GM18502 (cell line): Measurements from ENCODE around the gene NDUFB6.
A peak's percentile ranks its signal among the peaks of the same experiment; 100 is the strongest.
"Not testable (repeated sequence)": the region's sequence is repeated elsewhere in the genome, so short reads cannot be mapped to it uniquely, and the experiment has no call there.

ENCODE experiments used
- ATAC-seq: cut with Tn5 transposase; IDR thresholded peaks from one replicate; pipeline ENCODE4 v1.9.1; 2021; ENCODE audit warnings: mild to moderate bottlenecking; ENCODE audit not compliant: unreplicated experiment, poor library complexity

NDUFB6 gene

DNA sequence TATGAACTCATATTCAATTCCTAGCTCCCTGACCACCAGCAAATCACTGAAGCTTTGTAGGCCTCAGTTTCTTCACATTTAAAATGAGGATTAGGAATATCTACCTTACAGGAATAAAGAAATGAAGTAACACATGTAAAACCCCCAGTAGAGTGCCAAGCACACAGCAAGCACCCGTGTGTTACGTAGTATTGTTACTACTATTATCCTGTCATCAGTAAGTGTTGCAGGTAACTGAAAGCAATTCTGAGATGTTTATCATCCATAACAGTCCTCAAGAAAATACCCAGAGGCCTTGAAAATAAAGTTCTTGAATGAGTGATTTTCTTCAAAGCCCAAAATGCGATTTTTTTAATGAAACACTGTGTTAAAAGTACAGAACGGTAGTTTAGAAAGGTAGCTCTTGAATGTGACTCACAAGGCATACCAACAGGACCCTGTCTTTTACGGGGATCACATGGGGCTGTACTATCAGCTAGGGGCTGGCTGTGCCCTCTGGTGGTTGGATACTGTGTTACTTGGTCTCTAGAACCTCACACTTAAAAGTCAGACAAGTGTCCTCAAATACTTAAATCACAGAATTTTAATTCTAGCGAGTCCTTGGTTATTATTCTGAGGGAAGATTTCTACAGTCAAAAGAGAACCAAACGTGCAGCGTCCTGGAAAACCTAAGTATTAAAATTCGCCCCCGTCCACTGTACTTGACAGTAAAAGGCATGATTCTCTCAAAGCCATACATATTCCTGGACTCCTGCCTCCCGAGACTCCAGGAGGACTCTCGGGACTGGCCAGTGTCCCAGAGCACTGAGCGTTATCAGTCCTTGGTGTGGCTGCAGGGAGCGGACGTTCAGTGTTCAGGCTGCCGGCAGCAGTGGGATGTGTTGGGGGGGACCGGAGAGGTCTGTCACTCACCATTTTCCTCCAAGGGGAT, 725 bp downstream of the NDUFB6 start:
- ATAC-seq: peak; percentile 91

GRCh38 chr9:32570262-32570661, 2.7 kb downstream of the NDUFB6 start:
- no peak for ATAC-seq

GRCh38 chr9:32566770-32567169, 6.2 kb downstream of the NDUFB6 start:
- no peak for ATAC-seq

- no peak for ATAC-seq
These were observed 7.0 kb downstream of the NDUFB6 start for GRCh38 chr9:32565967-32566366.

DNA sequence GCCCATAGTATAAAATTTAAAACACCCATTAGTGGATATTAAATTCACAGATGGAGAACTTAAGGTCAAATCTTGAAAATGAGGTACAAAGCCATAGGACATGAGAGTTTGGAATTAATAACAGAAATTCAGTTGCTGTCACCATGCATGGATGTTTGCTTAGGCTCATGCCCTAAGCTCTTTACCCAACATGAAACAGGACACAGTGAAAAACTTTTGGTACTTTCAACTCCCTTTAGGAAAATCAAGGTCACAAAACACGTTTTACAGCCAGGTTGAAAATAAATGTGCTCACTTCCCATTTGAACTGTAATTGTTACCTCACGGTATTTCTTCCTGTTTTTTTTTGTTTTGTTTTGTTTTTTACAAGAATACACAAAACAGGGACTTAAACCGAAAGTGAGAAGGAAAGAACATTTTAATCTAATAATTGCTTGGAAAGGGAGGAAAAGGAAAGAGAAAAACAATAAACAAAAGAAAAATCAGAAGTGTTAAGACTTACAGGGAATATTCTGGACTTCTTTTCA, 14.5 kb downstream of the NDUFB6 start:
- no peak for ATAC-seq

DNA sequence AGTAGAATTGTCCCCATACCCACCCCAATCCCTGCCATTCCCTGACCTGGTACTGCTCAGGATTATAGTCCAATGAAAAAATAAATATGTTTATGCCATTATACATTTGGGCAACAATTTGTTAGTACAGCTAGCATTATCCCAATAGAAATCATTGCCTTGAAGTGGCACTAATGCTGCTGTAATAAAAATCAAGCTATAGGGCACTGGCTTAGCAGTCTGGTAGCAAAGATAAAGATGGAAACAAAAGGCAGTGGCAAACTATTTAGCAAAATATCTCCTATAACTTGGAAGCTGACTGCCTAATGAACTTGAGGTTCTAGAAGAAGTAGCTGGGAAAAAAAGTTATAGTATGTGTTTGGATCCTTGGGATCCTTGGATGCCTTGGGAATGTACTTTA, 18.4 kb downstream of the NDUFB6 start:
- no peak for ATAC-seq

DNA sequence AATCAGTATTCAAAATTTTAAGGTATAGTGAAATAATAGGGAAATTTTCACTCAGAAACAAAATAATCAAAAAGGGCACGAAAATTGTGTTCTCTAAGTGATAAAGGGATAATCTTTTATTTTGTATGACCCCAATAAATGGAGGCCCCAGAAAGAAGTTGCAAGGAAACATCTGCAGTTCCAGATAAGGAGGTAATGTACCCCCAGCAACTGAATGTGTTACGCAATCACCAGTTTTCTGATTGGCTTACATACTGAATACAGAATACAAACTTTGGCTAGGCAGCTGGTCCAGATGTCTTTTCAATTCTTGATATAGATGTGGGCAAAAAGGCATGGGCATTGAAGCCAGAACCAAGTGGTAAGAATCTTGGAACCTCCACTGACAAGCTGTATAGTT, 18.9 kb downstream of the NDUFB6 start:
- ATAC-seq: no peak

DNA sequence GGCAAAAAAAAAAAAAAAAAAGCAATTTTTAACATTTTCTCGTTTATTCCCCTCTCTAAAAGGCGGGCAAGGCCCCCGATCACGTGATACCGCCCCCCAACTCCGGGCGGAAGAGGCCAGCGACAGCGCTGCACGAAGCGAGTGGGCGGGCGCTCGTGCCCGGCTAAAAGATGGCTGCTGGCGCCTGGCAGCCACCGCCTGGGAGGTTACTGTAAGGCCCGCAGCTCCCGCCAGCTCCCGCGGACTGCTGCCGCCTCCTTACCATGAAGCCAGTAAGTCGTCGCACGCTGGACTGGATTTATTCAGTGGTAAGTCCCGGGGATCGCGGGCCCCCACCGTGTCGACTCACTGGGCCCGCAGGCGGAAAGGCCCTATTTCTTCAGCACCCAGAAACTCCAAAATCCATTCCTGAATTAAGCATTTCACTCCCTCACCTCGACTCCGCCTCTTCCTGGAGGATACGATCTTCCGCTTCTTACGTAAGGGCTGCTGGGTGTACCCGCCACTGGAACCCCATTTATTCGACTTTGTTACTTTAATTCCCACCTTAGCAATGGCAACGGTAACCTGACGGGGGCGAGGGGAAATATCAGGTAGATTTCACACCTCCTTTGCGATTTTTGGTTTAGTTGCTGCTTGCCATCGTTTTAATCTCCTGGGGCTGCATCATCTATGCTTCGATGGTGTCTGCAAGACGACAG, 20.6 kb downstream of the NDUFB6 start, which contains the start of the genes SMIM27 and TOPORS:
SMIM27 (plus strand) TSS at position 156 of the 701 bp plus-strand sequence; CDS start at position 264, 108 bp downstream.
TOPORS (minus strand) TSS at position 415 of the 701 bp plus-strand sequence; CDS start at position 265, 150 bp downstream.
- peak; percentile 78 for ATAC-seq

DNA sequence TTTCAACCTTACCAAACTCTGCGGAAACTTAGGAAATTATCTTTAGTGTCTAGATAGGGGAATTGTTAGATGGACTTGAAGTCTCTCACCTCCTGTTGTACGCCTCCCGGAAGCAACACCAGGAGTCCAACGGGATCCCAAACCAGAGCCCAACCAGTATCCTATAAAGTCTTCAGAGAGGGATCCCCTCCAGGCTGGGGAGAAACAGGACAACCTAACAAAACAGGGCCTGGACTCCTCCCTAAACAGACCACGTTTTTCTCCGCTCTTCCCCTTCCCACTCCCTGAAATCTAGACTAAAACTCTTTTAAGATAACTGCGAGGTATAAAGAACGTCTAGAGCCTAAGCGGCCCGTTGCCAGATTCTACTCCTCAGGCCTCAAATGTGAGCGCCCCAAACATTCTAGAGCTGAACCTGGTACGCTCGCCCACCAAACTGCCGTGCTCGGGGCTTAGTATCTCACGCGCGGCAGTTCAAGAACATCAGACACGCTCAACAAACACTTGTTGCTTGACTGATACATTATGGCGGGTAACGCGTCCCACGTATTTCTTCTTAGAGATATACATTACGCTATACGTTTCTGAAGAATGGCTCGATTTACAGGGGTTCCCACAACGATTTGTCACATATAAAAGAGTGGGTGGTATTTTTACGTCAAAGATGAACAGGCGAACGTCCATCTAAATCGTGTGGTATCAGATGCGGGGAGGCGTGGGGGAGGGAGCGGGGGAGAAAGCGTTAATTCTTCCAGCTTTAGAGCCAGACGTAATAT, 21.5 kb downstream of the NDUFB6 start:
- peak; percentile 8 for ATAC-seq

DNA sequence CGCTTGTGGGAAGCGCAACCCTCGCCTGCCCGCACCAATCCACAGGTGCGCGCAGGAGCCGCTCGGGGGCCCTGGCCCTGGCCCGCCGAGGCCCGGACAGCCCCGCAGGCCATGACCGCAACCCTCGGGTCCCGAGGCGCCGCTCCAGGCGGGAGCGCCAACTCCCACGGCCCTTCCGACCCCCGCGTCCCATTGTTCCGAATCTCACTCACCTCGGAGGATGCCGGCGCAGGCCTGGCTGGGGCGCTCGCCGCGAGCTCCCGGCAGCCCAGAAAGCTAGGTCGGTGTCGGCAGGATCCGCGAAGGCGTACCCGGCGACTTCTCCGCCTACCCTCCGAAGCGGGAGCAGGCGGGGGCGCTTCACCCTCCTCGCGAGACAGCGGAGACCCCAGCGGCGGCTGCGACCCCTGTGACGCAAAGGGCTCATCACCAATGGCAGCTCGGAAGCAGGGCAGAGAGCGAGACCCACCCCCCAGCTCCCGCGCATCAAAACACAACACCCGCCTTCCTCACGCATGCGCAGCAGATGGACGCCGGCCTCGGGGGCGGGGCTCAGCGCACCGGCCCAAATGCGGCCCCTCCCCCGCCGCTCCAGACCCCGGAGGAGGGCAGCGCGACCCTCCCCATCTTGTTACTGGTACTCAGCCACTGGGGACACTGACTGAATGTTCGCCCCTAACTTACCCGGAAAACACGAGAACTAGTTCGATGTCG, 22.2 kb downstream of the NDUFB6 start:
- ATAC-seq: peak; percentile 60

DNA sequence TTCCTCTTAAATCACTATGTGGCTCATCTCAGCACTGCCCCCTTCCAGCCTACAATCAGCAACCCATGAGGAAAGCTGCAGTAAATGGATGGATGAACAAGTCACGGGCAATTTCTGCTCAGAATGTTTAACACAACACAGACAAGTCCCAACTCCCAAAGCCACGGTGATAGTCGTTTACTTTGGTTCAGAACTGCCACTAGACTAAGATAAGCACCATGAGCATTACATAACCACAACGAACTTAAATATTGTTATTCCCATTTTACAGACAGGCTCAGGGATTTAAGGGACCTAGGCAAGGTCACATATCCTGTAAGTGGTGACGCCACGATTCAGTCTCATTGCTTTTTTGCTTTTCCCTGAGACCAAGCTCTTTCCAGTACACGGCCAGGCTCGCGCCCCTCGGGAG, 22.8 kb downstream of the NDUFB6 start:
- no peak for ATAC-seq

- ATAC-seq: not testable (repeated sequence)
These were observed 24.7 kb downstream of the NDUFB6 start for GRCh38 chr9:32548213-32548612.

DNA sequence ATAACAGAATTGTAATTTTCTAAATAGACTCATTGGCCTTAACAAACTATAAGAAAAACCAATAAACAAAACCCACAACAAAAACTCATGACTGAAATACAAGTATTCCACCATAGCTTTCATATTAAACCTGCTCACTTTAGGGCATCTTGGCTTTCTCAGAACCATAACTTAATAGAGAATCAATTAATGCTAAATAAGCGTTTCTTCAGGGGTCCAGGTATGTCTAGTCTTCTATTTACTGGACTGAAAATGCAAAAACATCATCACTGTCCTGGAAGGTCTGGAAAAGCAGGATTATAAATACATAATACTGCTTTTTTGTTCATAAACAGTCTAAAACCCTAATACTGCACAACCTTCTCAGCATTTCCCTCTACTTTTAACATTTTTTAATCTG, 27.1 kb downstream of the NDUFB6 start:
- ATAC-seq: no peak

- no peak for ATAC-seq
These were observed 29.9 kb downstream of the NDUFB6 start for GRCh38 chr9:32543047-32543446.

GRCh38 chr9:32533816-32534215, 39.1 kb downstream of the NDUFB6 start:
- no peak for ATAC-seq

DNA sequence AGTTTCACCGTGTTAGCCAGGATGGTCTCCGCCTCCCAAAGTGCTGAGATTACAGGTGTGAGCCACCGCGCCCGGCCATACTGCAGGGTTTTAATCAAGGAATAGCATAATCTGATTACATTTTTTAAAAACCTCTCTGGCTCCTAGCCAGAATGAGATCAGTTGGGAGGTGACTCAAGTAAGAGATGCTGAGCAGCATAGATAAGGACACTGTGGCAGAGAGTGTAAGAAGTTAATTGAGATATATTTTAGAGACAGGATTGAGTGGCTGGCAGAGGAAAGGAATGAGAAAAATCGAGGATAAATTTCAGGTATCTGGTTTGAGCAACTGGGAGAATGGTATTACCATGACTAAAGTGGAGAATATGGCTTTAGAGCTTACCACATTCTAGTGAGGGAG, 39.6 kb downstream of the NDUFB6 start:
- no peak for ATAC-seq

- no peak for ATAC-seq
These were observed 46.3 kb downstream of the NDUFB6 start for GRCh38 chr9:32526707-32527048.

- ATAC-seq: peak; percentile 77
These were observed 46.8 kb downstream of the NDUFB6 start, which contains the start of gene RIGI for GRCh38 chr9:32526041-32526706. Gene RIGI (minus strand): TSS chr9:32526196. CDS start chr9:32526166, 30 bp downstream.

GRCh38 chr9:32525709-32526030, 47.3 kb downstream of the NDUFB6 start:
- ATAC-seq: no peak
